Left ventricle myocardium inferior (tissue), 1 donor: Measurements from ENCODE around the gene TRIM15. TPM values are rescaled to one million over a fixed set of nuclear protein-coding genes. Genes with fewer than 3 reads are reported as not detected.

Source experiments
- DNase-seq: peaks from one replicate; pipeline ENCODE4 v3.0.0-alpha.2; 2020
- H3K27ac ChIP-seq: fragments of 200-600 bp; replicated peaks from 2 replicates; pipeline ENCODE4 v1.8.0; 2021
- H3K27me3 ChIP-seq: fragments of 200-600 bp; 2 replicates; pipeline ENCODE4 v1.8.0; 2021; ENCODE audit warnings: low read depth
- H3K36me3 ChIP-seq: fragments of 200-600 bp; 2 replicates; pipeline ENCODE4 v1.8.0; 2021
- H3K4me1 ChIP-seq: fragments of 200-600 bp; 2 replicates; pipeline ENCODE4 v1.8.0; 2021
- H3K4me3 ChIP-seq: fragments of 200-600 bp; 2 replicates; pipeline ENCODE4 v1.8.0; 2021; ENCODE audit warnings: mild to moderate bottlenecking, moderate library complexity
- H3K9me3 ChIP-seq: fragments of 200-600 bp; replicated peaks from 2 replicates; pipeline ENCODE4 v1.8.0; 2021
- CTCF ChIP-seq: fragments of 200-600 bp; IDR thresholded peaks from 2 replicates; pipeline ENCODE4 v1.8.0; 2021; ENCODE audit warnings: antibody characterized with exemption, mild to moderate bottlenecking, borderline replicate concordance
- intact Hi-C: fragments of 100-400 bp; cut with micrococcal nuclease; formaldehyde crosslinking; loops from one replicate; pipeline ENCODE4 v1.11.0; 2022
- total RNA-seq: library from RNA; stranded (reverse); fragmentation: NEBNext Ultra II Directional; extraction: Animal tissue kit (Norgen Biotek cat#: 25700); gene quantifications from one replicate; pipeline ENCODE4 v1.2.1, GENCODE V29; 2021
- donor health status: DM: no; HTN: yes; CAD: no; lungs with severe emphysema.

Gene TRIM15
- total RNA-seq, 1 donor from 2014 or later = not detected

GRCh38 chr6:30169658-30170614 is 6.6 kb downstream of the TRIM15 start:
- intact Hi-C loops = no loop called here
- no peak overlapping the region for H3K4me3 ChIP-seq
- H3K27ac ChIP-seq = no peak overlapping the region
- H3K27me3 ChIP-seq = peaks cover 95% of the 10 kb centered on the region
- no peaks in the 10 kb centered on the region for H3K9me3 ChIP-seq
- no peak for DNase-seq
- H3K4me1 ChIP-seq = peaks cover 11% of the 10 kb centered on the region
- no peaks in the 10 kb centered on the region for H3K36me3 ChIP-seq
- peak; percentile 84 for TF ChIP-seq CTCF

GRCh38 chr6:30171677-30172471 is 8.5 kb downstream of the TRIM15 start:
- TF ChIP-seq CTCF = no peak
- intact Hi-C loops = no loop called here
- H3K27me3 ChIP-seq = peaks cover 98% of the 10 kb centered on the region
- peak overlapping the region; percentile 45 for H3K4me3 ChIP-seq
- H3K9me3 ChIP-seq = no peaks in the 10 kb centered on the region
- H3K4me1 ChIP-seq = peaks cover 11% of the 10 kb centered on the region
- no peak for DNase-seq
- no peaks in the 10 kb centered on the region for H3K36me3 ChIP-seq
- no peak overlapping the region for H3K27ac ChIP-seq

- no peaks in the 10 kb centered on the region for H3K9me3 ChIP-seq
- H3K27me3 ChIP-seq = peaks cover 98% of the 10 kb centered on the region
- no peaks in the 10 kb centered on the region for H3K36me3 ChIP-seq
- peaks cover 11% of the 10 kb centered on the region for H3K4me1 ChIP-seq
- no peak overlapping the region for H3K4me3 ChIP-seq
- intact Hi-C loops = no loop called here
- DNase-seq = no peak
- no peak for TF ChIP-seq CTCF
- no peak overlapping the region for H3K27ac ChIP-seq
These were observed 9.3 kb downstream of the TRIM15 start for GRCh38 chr6:30172681-30173080.

GRCh38 chr6:30175765-30176164 is 12.4 kb downstream of the TRIM15 start:
- peaks cover 79% of the 10 kb centered on the region for H3K27me3 ChIP-seq
- intact Hi-C loops = no loop called here
- no peak for TF ChIP-seq CTCF

GRCh38 chr6:30178837-30179236 is 15.5 kb downstream of the TRIM15 start:
- Histone ChIP-seq H3K27ac (no peak overlapping the region), H3K4me1 (no peaks in the 10 kb centered on the region), H3K27me3 (peaks cover 48% of the 10 kb centered on the region), H3K9me3 (peaks cover 10% of the 10 kb centered on the region), H3K4me3 (no peak overlapping the region), H3K36me3 (no peaks in the 10 kb centered on the region)
- intact Hi-C loops = no loop called here
- no peak for TF ChIP-seq CTCF
- no peak for DNase-seq

More at GRCh38 chr6:30175765-30176164, 12.4 kb downstream of the TRIM15 start:
- DNase-seq = no peak
- peaks cover 11% of the 10 kb centered on the region for H3K4me1 ChIP-seq
- peaks cover 10% of the 10 kb centered on the region for H3K9me3 ChIP-seq
- no peaks in the 10 kb centered on the region for H3K36me3 ChIP-seq
- no peak overlapping the region for H3K4me3 ChIP-seq
- no peak overlapping the region for H3K27ac ChIP-seq
